H4 (cell line): ENCODE measurements around the gene FBP1. TPM values are rescaled to one million over a fixed set of nuclear protein-coding genes. Genes with fewer than 3 reads are reported as not detected.
A peak's percentile ranks its signal among the peaks of the same experiment; 100 is the strongest.

Source experiments
- DNase-seq: peaks from one replicate; pipeline ENCODE4 v3.0.0-alpha.2; 2015; ENCODE audit warnings: low spot score
- total RNA-seq: library from RNA; depleted of rRNA; stranded (reverse); fragments of >200 nt; shearing (Covaris generic); gene quantifications from 2 replicates; pipeline ENCODE4 v1.2.3, GENCODE V29; 2014

Gene FBP1
- total RNA-seq, 1 experiment from 2014 or later = not detected

- no peak for DNase-seq
Observed at GRCh38 chr9:94656200-94656599, 16.9 kb upstream of the FBP1 start.

- DNase-seq = no peak
Observed at GRCh38 chr9:94655739-94656138, 16.4 kb upstream of the FBP1 start.

DNA sequence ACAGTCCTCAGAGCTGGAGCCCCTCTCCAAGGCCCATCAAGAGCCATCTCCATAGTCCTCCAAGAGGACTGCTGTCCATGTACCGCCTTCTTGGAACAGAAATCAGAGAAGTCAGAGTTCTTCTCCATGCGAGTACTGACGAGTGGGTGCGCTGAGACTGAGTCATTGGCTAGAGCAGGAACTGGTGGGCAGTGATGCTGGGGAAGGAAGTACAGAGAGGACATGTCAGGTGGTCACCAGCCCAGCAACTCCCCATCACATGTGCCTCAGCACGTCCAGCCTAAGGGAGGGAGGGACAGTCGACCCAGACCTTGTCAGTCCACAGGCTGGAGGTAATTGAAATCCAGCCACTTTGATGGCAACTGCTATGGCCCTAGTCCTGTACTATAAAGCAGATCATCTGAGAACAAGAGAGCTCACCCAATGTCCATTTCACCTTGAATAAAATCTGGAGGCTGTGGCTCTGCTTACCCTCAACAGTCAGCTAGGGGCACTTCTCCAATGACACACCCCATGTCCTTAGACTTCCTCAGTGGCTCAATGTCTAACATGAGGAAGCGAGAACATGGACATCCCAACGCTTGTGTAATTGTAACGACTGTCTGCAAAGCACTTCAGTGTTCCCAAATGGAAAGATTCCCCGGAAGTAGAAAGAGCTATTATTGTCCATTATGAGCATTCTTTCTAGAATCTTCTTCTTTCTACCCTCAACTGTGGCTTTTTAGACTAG is 15.0 kb upstream of the FBP1 start:
- no peak for DNase-seq

GRCh38 chr9:94650949-94651348 is 11.6 kb upstream of the FBP1 start:
- no peak for DNase-seq

DNA sequence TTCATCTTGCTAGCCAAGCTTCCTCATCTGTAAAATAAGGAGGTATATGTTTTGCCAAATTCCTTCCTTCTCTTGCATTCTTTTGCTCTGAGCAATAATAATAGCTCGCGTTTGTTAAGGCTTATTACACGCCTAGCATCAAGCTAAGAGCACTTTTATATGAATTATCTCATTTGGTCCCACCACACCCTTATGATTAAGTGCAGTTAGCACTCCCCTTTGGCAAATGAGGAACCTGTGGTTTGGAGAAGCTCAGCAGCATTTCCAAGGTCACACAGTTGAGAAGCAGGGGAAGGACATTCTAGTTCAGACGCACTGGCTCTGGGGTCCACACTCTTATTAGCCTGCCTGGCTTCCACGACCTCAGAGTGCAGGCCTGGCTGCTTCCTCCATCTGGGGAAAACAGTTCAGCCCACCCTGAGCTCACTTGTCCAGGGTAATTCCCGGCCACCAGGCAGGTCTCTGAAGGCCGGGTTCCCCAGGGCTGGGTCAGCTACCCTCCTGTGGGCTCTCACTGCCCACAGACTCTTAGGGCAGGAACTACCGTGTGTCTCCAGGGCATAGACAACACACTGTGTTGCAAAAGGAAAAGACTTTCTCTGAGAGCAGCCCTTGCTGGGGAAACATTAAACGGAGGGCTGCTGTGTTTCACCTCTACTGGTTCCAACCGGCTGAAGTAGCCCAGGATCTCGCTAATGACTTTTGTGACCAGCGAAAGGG is 9.9 kb upstream of the FBP1 start:
- peak; percentile 19 for DNase-seq

GRCh38 chr9:94648185-94648584 is 8.9 kb upstream of the FBP1 start:
- DNase-seq = no peak

GRCh38 chr9:94645901-94646300 is 6.6 kb upstream of the FBP1 start:
- no peak for DNase-seq

- no peak for DNase-seq
Observed at GRCh38 chr9:94644543-94644942, 5.2 kb upstream of the FBP1 start.

DNA sequence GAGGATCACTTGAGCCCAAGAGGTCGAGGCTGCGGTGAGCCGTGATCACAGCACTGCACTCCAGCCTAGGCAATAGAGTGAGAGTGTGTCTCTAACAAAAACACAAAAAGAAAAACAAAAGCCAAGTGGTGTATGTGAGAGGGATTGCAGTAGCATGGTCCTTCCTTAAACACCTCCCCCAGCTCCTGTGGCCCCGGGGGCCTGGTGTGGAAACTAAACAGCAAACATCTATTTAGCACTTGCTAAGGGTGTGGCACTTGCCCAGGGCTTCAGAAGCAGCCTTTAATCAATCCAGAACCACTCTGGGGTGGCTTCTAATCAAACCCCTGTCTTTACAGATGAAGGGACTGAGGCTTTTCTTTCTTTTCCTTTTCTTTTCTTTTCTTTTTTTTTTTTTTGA is 4.4 kb upstream of the FBP1 start:
- DNase-seq = no peak

DNA sequence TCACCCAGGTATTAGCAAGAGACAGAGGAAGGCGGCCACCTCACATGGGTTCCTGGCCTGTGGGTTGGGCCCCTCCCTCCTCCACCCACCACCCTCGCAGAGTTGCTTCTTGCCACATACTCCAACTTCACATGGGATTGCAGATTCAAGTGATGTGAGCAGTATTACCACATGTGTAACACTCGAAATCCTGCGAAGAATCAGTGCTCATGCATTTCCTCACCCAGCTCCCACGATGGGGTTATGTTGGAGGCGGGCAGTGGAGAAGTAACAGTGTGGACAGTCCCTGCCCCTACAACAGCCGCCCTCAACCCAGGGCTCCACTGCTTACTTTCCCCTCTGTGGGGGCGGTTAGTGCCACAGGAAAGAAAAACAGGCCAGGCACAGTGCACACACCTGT is 3.9 kb upstream of the FBP1 start:
- DNase-seq = no peak

GRCh38 chr9:94642501-94642900 is 3.2 kb upstream of the FBP1 start:
- DNase-seq = no peak

DNA sequence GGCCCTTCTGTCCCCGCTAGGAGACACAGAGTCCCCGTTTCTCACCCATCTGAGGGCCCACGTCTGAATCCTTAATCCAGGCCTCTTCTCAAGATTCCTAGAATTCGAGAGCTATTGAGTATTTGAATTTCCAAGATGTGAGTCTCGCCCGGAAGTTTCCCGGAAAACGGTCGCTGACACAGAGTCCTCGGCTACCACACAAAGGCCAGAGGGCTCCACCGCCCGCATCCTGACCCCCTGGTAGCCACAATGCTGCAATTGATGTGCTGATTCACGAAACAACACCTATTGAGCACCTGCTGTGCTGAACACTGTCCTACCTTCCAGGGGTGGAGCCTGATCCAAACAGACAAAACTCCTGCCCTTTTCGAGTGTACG is 670 bp upstream of the FBP1 start:
- DNase-seq = no peak

- DNase-seq = no peak
Observed at GRCh38 chr9:94638335-94639060, 820 bp downstream of the FBP1 start.

DNA sequence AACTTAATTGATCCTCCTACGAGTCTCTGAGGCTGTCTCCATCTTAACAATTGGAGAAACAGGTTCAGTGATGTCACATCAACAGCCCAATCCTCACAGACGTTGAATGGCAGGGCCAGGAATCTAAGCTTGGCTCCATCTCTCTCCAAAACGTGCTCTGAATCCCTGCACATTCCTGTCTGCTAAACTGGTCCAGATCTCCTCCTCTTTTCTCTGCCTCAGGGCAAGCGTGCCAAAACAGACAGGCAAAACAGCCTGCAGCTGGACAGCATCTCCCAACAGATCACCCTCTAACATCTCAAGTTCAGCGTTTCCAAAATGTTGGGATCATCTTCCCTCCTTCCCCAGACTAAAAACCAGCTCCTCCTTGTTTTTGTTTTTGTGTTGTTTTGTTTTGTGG is 6.6 kb downstream of the FBP1 start:
- DNase-seq = no peak

GRCh38 chr9:94631599-94631998 is 7.7 kb downstream of the FBP1 start:
- DNase-seq = no peak

DNA sequence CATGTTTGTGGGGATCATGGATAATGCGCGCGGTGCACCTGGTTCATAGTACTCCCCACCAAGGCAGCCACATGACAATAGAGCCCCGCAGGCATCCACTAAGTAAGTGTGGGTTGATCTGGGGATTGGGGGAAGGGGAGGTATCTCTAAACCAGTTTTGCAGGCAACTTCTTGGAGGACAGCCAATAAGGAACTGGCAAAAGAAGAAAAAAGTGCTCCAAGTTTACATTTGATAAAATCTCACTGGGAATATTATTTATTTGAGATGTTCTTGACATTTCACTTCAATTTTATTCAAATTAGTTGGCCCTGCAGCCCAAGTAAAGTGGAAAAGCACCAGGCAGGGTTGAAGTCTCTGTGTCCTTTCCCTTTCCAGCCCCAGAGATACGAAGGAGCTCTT is 8.5 kb downstream of the FBP1 start:
- no peak for DNase-seq

DNA sequence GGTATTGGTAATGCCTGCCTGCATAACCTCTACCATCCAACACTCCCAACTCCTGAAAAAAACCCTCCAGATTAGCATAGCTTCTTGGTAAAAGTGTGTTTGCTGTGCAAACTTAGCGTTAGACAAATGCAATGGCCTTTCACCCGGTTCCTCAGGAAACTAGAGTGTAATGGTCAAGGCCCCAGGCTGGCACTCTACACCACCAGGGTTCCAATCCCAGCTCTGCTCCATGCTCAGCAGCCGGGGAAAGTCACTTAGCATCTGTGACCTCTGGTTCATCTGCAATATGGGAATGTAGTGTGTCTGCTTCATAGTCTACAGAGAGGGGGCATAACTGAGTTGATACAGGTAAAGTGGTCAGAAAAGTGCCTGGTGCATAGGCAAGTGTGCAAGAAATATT is 9.0 kb downstream of the FBP1 start:
- no peak for DNase-seq

- no peak for DNase-seq
Observed at GRCh38 chr9:94627287-94627686, 12.0 kb downstream of the FBP1 start.

- no peak for DNase-seq
Observed at GRCh38 chr9:94625835-94626234, 13.5 kb downstream of the FBP1 start.

GRCh38 chr9:94624629-94625028 is 14.7 kb downstream of the FBP1 start:
- DNase-seq = no peak

GRCh38 chr9:94623253-94623652 is 16.1 kb downstream of the FBP1 start:
- DNase-seq = peak; percentile 47

- no peak for DNase-seq
Observed at GRCh38 chr9:94622087-94622800, 17.1 kb downstream of the FBP1 start.
